ENCODE measurements around the gene MARCHF3. TPM values are rescaled to one million over a fixed set of nuclear protein-coding genes. Genes with fewer than 3 reads are reported as not detected.

MARCHF3 gene
- total RNA-seq, 1 experiment from 2014 or later: 16.1 TPM

DNA sequence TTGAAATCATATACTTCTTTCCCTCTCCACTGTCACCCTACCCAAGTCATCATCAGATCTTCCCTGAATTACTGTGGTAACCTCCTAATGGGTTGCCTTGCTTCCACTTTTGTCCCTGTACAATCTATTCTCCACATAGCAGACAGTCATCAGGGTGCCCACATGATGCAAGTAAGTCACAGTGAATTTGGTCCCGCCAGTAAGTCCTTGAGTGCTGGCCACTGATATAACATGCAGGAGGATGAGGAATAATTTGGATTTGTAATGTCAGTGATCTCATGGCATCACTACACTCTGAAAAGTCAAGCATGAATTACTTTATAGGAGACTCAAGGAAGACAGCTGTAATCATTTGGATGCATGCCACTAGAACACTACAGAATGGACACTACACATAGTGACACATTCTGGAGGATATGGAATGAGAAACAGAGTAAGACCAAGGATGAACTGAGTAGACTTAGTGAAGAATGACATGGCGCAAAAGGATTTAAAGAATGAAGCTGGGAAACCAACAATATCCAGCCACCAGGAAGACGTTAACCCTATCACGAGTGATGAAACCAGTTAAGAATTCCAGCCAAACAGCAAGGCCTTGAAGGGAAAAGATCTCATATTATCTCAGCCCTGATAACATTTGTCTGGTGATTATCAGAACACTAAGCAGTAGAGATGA is 28.6 kb downstream of the MARCHF3 start (continued):
- TF ChIP-seq CTCF (IDR thresholded peaks at IDR 0.05) (no peak), IRF2 (CRISPR knock-in tag; IDR thresholded peaks at IDR 0.05; ENCODE audit: borderline replicate concordance, low read depth) (no peak), SOX15 (CRISPR knock-in tag; IDR thresholded peaks at IDR 0.05) (no peak)

- Mint-ChIP-seq H3K4me3 (no peak overlapping the region), H3K27me3 (ENCODE audit: low read depth) (no peaks in the 10 kb centered on the region), H3K9me3 (no peaks in the 10 kb centered on the region), H3K27ac (no peak overlapping the region), H3K4me1 (peaks cover 17% of the 10 kb centered on the region), H3K36me3 (no peaks in the 10 kb centered on the region)
- POLR2A ChIA-PET: no interaction called here
- no peak for DNase-seq (ENCODE audit: low spot score)
- CTCF ChIA-PET: no interaction called here
- no peak for ATAC-seq
- no peak for TF ChIP-seq ZNF416 (CRISPR knock-in tag; IDR thresholded peaks at IDR 0.05)
- TF ChIP-seq OVOL2 (CRISPR knock-in tag; IDR thresholded peaks at IDR 0.05; ENCODE audit: borderline replicate concordance): no peak
- no peak for TF ChIP-seq FOXK1 (CRISPR knock-in tag; IDR thresholded peaks at IDR 0.05)
- TF ChIP-seq, protein P1, sequence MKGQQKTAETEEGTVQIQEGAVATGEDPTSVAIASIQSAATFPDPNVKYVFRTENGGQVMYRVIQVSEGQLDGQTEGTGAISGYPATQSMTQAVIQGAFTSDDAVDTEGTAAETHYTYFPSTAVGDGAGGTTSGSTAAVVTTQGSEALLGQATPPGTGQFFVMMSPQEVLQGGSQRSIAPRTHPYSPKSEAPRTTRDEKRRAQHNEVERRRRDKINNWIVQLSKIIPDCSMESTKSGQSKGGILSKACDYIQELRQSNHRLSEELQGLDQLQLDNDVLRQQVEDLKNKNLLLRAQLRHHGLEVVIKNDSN (CRISPR knock-in tag; IDR thresholded peaks at IDR 0.05): no peak
- TF ChIP-seq GRHL2 (CRISPR knock-in tag; IDR thresholded peaks at IDR 0.05; ENCODE audit: insufficient replicate concordance, severe bottlenecking): no peak
- no peak for TF ChIP-seq ZNF532 (CRISPR knock-in tag; IDR thresholded peaks at IDR 0.05; ENCODE audit: borderline replicate concordance)
- TF ChIP-seq FOXP4 (CRISPR knock-in tag; IDR thresholded peaks at IDR 0.05): no peak
- TF ChIP-seq, protein P2, sequence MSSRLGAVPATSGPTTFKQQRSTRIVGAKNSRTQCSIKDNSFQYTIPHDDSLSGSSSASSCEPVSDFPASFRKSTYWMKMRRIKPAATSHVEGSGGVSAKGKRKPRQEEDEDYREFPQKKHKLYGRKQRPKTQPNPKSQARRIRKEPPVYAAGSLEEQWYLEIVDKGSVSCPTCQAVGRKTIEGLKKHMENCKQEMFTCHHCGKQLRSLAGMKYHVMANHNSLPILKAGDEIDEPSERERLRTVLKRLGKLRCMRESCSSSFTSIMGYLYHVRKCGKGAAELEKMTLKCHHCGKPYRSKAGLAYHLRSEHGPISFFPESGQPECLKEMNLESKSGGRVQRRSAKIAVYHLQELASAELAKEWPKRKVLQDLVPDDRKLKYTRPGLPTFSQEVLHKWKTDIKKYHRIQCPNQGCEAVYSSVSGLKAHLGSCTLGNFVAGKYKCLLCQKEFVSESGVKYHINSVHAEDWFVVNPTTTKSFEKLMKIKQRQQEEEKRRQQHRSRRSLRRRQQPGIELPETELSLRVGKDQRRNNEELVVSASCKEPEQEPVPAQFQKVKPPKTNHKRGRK (CRISPR knock-in tag; IDR thresholded peaks at IDR 0.05; ENCODE audit: borderline replicate concordance): no peak
- no peak for TF ChIP-seq IRF2 (CRISPR knock-in tag; IDR thresholded peaks at IDR 0.05; ENCODE audit: borderline replicate concordance, low read depth)
- TF ChIP-seq SOX15 (CRISPR knock-in tag; IDR thresholded peaks at IDR 0.05): no peak
- no peak for TF ChIP-seq SP1 (CRISPR knock-in tag; conservative IDR thresholded peaks at IDR 0.05)
- no peak for TF ChIP-seq CTCF (IDR thresholded peaks at IDR 0.05)
- TF ChIP-seq ZNF671 (CRISPR knock-in tag; IDR thresholded peaks at IDR 0.05): no peak
- TF ChIP-seq, protein P3, sequence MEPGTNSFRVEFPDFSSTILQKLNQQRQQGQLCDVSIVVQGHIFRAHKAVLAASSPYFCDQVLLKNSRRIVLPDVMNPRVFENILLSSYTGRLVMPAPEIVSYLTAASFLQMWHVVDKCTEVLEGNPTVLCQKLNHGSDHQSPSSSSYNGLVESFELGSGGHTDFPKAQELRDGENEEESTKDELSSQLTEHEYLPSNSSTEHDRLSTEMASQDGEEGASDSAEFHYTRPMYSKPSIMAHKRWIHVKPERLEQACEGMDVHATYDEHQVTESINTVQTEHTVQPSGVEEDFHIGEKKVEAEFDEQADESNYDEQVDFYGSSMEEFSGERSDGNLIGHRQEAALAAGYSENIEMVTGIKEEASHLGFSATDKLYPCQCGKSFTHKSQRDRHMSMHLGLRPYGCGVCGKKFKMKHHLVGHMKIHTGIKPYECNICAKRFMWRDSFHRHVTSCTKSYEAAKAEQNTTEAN (CRISPR knock-in tag; IDR thresholded peaks at IDR 0.05): no peak
- TF ChIP-seq GTF2I (CRISPR knock-in tag; conservative IDR thresholded peaks at IDR 0.05): no peak
- TF ChIP-seq SMAD4 (CRISPR knock-in tag; IDR thresholded peaks at IDR 0.05): no peak
- TF ChIP-seq, protein P4, sequence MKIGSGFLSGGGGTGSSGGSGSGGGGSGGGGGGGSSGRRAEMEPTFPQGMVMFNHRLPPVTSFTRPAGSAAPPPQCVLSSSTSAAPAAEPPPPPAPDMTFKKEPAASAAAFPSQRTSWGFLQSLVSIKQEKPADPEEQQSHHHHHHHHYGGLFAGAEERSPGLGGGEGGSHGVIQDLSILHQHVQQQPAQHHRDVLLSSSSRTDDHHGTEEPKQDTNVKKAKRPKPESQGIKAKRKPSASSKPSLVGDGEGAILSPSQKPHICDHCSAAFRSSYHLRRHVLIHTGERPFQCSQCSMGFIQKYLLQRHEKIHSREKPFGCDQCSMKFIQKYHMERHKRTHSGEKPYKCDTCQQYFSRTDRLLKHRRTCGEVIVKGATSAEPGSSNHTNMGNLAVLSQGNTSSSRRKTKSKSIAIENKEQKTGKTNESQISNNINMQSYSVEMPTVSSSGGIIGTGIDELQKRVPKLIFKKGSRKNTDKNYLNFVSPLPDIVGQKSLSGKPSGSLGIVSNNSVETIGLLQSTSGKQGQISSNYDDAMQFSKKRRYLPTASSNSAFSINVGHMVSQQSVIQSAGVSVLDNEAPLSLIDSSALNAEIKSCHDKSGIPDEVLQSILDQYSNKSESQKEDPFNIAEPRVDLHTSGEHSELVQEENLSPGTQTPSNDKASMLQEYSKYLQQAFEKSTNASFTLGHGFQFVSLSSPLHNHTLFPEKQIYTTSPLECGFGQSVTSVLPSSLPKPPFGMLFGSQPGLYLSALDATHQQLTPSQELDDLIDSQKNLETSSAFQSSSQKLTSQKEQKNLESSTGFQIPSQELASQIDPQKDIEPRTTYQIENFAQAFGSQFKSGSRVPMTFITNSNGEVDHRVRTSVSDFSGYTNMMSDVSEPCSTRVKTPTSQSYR (CRISPR knock-in tag; IDR thresholded peaks at IDR 0.05): no peak
Measured at GRCh38 chr5:126998895-126999570, 31.3 kb downstream of the MARCHF3 start.

Data from WTC11 (cell line).